ENCODE measurements around the gene PEPD. TPM values are rescaled to one million over a fixed set of nuclear protein-coding genes. Genes with fewer than 3 reads are reported as not detected.
A peak's percentile ranks its signal among the peaks of the same experiment; 100 is the strongest.

Gene PEPD
- polyA plus RNA-seq, 3 donors: 61.5 to 218 (median 171) TPM

DNA sequence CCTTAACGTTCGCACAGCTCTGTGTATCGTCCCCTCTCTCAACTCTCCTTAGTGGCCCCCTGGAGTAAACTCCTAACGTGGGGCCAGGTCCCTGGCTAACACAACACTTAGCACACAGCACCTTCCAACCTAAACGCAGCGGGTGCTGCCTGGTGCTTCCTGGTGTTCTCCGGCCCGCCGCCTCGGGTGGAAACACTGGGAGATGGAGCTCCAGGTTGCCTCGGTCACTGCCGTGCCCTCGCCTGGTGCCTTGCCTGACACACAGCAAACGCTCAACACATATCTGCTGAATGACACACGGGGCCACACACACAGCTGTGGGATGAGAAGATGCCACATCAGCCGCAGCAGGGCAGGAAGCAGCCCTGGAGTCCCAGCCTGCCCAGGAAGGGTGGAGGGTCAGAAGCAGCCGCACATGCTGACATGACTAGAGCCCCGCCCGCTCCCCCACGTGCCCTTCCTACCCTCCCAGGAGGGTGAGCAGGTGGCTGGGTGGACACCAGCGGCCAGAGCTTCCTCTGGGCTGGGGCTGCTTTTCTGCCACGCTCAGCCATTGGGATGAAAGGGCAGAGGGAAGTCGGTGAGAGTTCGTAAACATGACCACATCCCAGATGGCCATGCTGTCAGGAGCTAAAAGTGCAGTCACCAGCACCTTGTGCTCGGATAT, 6.6 kb downstream of the PEPD start:
- no peak overlapping the region for H2AFZ ChIP-seq (ENCODE audit: insufficient read depth, low read depth, low read length, poor library complexity, severe bottlenecking)
- no peak for DNase-seq
- H3K4me3 Mint-ChIP-seq: no peak overlapping the region
- no peaks in the 10 kb centered on the region for H3K4me1 ChIP-seq (ENCODE audit: control insufficient read depth in 1 of 2, insufficient read depth in 2 of 2, low read length in 2 of 2)
- H4K20me1 ChIP-seq (ENCODE audit: insufficient read depth, low read length): peaks cover 18% of the 10 kb centered on the region
- H3K27ac ChIP-seq (ENCODE audit: low read depth in 1 of 2, low read length in 2 of 2): no peak overlapping the region
- peaks cover 0 to 3% (median 1%) of the 10 kb centered on the region in 3 donors for H3K27me3 Mint-ChIP-seq (ENCODE audit: low read depth in 3 of 3)
- no peaks in the 10 kb centered on the region for H3K79me2 ChIP-seq (ENCODE audit: insufficient read depth, low read length)
- no peaks in the 10 kb centered on the region for H3K36me3 ChIP-seq (replicated peaks in 1 of 2; ENCODE audit: control insufficient read depth in 1 of 2, insufficient read depth in 2 of 2, low read length in 2 of 2)
- H3K27ac Mint-ChIP-seq: peak overlapping the region in 1 of 7 donors; percentile 59
- no peak overlapping the region for H3K4me3 ChIP-seq (replicated peaks in 1 of 3; ENCODE audit: low read depth in 2 of 3, low read length in 3 of 3)
- TF ChIP-seq CTCF (IDR thresholded peaks at IDR 0.05): no peak
- 99% methylated on average over 16 of the region's 25 CpGs for WGBS (ENCODE audit: insufficient coverage)
- H3K9me3 Mint-ChIP-seq: no peaks in the 10 kb centered on the region
- peaks cover 12% of the 10 kb centered on the region for H3K4me1 Mint-ChIP-seq
- intact Hi-C loops (cut with micrococcal nuclease): no loop called here
- H3K9me3 ChIP-seq (replicated peaks in 1 of 2; ENCODE audit: control insufficient read depth in 1 of 2, insufficient read depth in 1 of 2, low read length in 2 of 2): no peaks in the 10 kb centered on the region
- no peak overlapping the region for H3K9ac ChIP-seq (ENCODE audit: insufficient read depth, low read length, poor library complexity, severe bottlenecking)
- H3K36me3 Mint-ChIP-seq: peaks cover 5 to 18% of the 10 kb centered on the region in 2 donors
- no peak overlapping the region for H3K4me2 ChIP-seq (replicated peaks; ENCODE audit: extremely low read depth, low read length, poor library complexity, severe bottlenecking)
- H3K27me3 ChIP-seq (ENCODE audit: control insufficient read depth in 2 of 2, insufficient read depth in 2 of 2, low read length in 2 of 2): no peaks in the 10 kb centered on the region

DNA sequence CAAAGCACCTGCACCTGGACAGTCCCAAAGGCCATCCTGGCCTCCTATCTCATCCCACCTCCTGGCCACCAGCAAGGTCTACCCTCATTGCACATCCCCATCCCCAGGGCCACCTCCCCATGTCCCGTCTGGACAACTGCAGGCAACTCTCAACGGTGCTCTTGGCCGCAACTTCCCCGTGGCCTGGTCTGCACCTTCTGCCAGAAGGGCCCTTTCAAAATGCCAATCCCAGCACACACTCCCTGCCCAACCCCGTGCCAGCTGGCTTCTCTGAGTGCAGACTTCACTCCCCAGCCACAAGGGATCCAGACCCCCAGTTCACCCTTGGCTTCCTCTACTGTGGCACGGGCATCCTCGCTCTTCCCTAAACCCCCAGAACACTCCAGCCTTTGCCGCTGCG, 8.2 kb downstream of the PEPD start:
- Mint-ChIP-seq H3K27ac (no peak overlapping the region), H3K4me1 (peaks cover 7% of the 10 kb centered on the region)
- intact Hi-C loops (cut with micrococcal nuclease): no loop called here

More for the DNA sequence above, 8.2 kb downstream of the PEPD start:
- Histone ChIP-seq H3K9me3 (replicated peaks in 1 of 2; ENCODE audit: control insufficient read depth in 1 of 2, insufficient read depth in 1 of 2, low read length in 2 of 2) (no peaks in the 10 kb centered on the region), H3K27me3 (ENCODE audit: control insufficient read depth in 2 of 2, insufficient read depth in 2 of 2, low read length in 2 of 2) (no peaks in the 10 kb centered on the region), H4K20me1 (ENCODE audit: insufficient read depth, low read length) (peaks cover 18% of the 10 kb centered on the region), H3K4me1 (ENCODE audit: control insufficient read depth in 1 of 2, insufficient read depth in 2 of 2, low read length in 2 of 2) (no peaks in the 10 kb centered on the region), H3K4me2 (replicated peaks; ENCODE audit: extremely low read depth, low read length, poor library complexity, severe bottlenecking) (no peak overlapping the region), H3K9ac (ENCODE audit: insufficient read depth, low read length, poor library complexity, severe bottlenecking) (no peak overlapping the region), H3K79me2 (ENCODE audit: insufficient read depth, low read length) (no peaks in the 10 kb centered on the region), H3K4me3 (replicated peaks in 1 of 3; ENCODE audit: low read depth in 2 of 3, low read length in 3 of 3) (no peak overlapping the region), H3K27ac (ENCODE audit: low read depth in 1 of 2, low read length in 2 of 2) (no peak overlapping the region), H2AFZ (ENCODE audit: insufficient read depth, low read depth, low read length, poor library complexity, severe bottlenecking) (no peak overlapping the region), H3K36me3 (replicated peaks in 1 of 2; ENCODE audit: control insufficient read depth in 1 of 2, insufficient read depth in 2 of 2, low read length in 2 of 2) (no peaks in the 10 kb centered on the region)
- Mint-ChIP-seq H3K4me3 (no peak overlapping the region), H3K9me3 (no peaks in the 10 kb centered on the region), H3K27me3 (ENCODE audit: low read depth in 3 of 3) (peaks cover 0 to 3% (median 1%) of the 10 kb centered on the region in 3 donors), H3K36me3 (peaks cover 16 to 23% of the 10 kb centered on the region in 2 donors)
- TF ChIP-seq CTCF (IDR thresholded peaks at IDR 0.05): no peak
- 97% methylated on average over 9 of the region's 9 CpGs for WGBS (ENCODE audit: insufficient coverage)
- DNase-seq: no peak
